A673 (cell line): Measurements from ENCODE around the gene GABARAP. TPM values are rescaled to one million over a fixed set of nuclear protein-coding genes. Genes with fewer than 3 reads are reported as not detected.

Experiments used
- BruUV-seq: library from RNA; stranded (reverse); fragments of 400-500 nt; replicated peaks from 2 replicates; lab custom pipeline; 2021; lab: Mats Ljungman, UMichigan
- CTCF ChIA-PET: fragments of 300-600 bp; sonication (Branson Sonifier 250); formaldehyde crosslinking; loops from one replicate; lab custom pipeline; 2022; ENCODE audit warnings: antibody characterized with exemption; lab: Charles Lee
- POLR2A ChIA-PET: fragments of 300-600 bp; sonication (Branson Sonifier 250); formaldehyde crosslinking; loops from one replicate; lab custom pipeline; 2022; ENCODE audit warnings: antibody characterized with exemption; ENCODE audit not compliant: low non-redundant PET; lab: Charles Lee
- DNase-seq: peaks from one replicate; pipeline ENCODE4 v3.0.0-alpha.2; 2015; ENCODE audit warnings: low spot score
- H3K27ac ChIP-seq: fragments of 200-600 bp; sonication (generic); 2 replicates; pipeline ENCODE4 v1.5.1; 2016; ENCODE audit warnings: mixed run types, low read depth, mild to moderate bottlenecking, mixed read lengths, antibody characterized with exemption, low read length; ENCODE audit not compliant: poor library complexity, severe bottlenecking
- H3K27me3 ChIP-seq: fragments of 200-600 bp; sonication (generic); replicated peaks from 2 replicates; pipeline ENCODE4 v1.6.1; 2017; ENCODE audit warnings: mixed run types, low read depth, mild to moderate bottlenecking, mixed read lengths, antibody characterized with exemption, low read length; ENCODE audit not compliant: insufficient read depth, poor library complexity
- H3K36me3 ChIP-seq: fragments of 200-600 bp; sonication (generic); 2 replicates; pipeline ENCODE4 v1.6.1; 2016; ENCODE audit warnings: mixed run types, mild to moderate bottlenecking, mixed read lengths, antibody characterized with exemption, low read length; ENCODE audit not compliant: insufficient read depth, poor library complexity, severe bottlenecking
- H3K4me1 ChIP-seq: fragments of 200-600 bp; sonication (generic); 2 replicates; pipeline ENCODE4 v1.6.1; 2017; ENCODE audit warnings: mixed run types, mild to moderate bottlenecking, mixed read lengths, antibody characterized with exemption, low read length; ENCODE audit not compliant: insufficient read depth, poor library complexity, severe bottlenecking
- H3K4me3 ChIP-seq: fragments of 200-600 bp; sonication (generic); 2 replicates; pipeline ENCODE4 v1.5.1; 2016; ENCODE audit warnings: low read depth, mixed run types, mild to moderate bottlenecking, mixed read lengths, low read length; ENCODE audit not compliant: poor library complexity, severe bottlenecking
- H3K9me3 ChIP-seq: fragments of 200-600 bp; sonication (generic); 2 replicates; pipeline ENCODE4 v1.6.1; 2016; ENCODE audit warnings: mixed run types, low read depth, mild to moderate bottlenecking, mixed read lengths, antibody characterized with exemption, low read length; ENCODE audit not compliant: poor library complexity, severe bottlenecking
- EZH2 ChIP-seq: fragments of 200-600 bp; sonication (generic); IDR thresholded peaks from 2 replicates; pipeline ENCODE4 v1.6.1; 2017; ENCODE audit warnings: borderline replicate concordance, low read depth, mild to moderate bottlenecking, mixed read lengths, antibody characterized with exemption, low read length; ENCODE audit not compliant: poor library complexity, severe bottlenecking
- intact Hi-C: fragments of 100-400 bp; cut with micrococcal nuclease; formaldehyde crosslinking; loops from one replicate; pipeline ENCODE4 v1.10.0; 2022; ENCODE audit not compliant: unreplicated experiment
- total RNA-seq: library from RNA; stranded (reverse); gene quantifications from 2 replicates; pipeline ENCODE4 v1.2.3, GENCODE V29; 2021
- TF ChIP-seq, protein P1 (sequence below): fragments of 300-800, 200-600 bp; sonication (generic); conservative IDR thresholded peaks from 2 replicates; pipeline ENCODE4 v1.5.1; 2017; ENCODE audit warnings: low read depth, mild to moderate bottlenecking, antibody characterized with exemption, low read length, moderate library complexity, mixed read lengths

Gene GABARAP
- total RNA-seq, 1 experiment from 2014 or later: 296 TPM

DNA sequence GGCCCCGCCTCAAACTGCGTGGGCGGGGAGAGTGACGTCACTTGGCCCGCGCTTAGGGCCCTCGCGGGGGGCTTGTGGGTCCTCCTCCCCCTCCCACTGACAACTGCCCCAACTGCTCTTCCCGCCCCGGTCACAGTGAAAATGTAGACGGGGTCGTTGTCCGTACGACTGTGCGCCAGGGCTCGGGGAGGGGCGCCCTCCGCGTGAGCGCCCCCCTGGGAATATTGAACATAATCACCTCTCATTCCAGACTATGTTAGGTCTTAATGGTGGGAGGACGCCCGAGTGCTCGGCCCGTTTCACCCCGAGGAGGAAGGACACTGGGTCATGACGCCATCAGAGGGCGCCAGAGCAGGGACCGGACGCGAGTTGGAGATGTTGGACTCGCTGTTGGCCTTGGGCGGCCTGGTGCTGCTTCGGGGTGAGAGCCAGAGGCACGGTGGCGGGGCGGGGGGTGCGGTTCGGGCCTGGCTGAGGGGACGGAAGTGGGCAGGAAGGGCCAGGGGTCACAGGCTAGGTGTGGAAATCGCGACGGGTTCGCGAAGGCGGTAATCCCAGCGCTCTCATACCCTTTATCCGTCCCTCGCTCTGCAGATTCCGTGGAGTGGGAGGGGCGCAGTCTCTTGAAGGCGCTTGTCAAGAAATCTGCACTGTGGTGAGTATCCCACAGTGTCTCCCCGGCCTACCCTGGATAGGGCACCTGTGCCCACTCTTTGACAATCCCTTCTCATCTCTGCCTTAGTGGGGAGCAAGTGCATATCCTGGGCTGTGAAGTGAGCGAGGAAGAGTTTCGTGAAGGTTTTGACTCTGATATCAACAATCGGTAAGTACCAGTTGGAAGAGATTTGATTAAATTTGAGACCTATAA, 10.2 kb upstream of the GABARAP start, which contains the start of gene ELP5:
ELP5 (plus strand) TSS at position 40 of the 868 bp plus-strand sequence; CDS start at position 376, 336 bp downstream.
- POLR2A ChIA-PET: no interaction called here
- peak within 1 kb of the TSS; percentile 98 for H3K27ac ChIP-seq
- DNase-seq: peak; percentile 94
- H3K4me3 ChIP-seq: peak within 1 kb of the TSS; percentile 74
- CTCF ChIA-PET: no interaction called here
- peaks cover 17% of the 10 kb centered on the region for H3K4me1 ChIP-seq
- intact Hi-C loops: loop anchor here (5.0 kb wide), 1 partner anchor 55 kb away; the partner anchor contains the start of gene EIF5A
- peaks cover 17% of the 10 kb centered on the region for H3K36me3 ChIP-seq
- no peak for TF ChIP-seq EZH2
- TF ChIP-seq, protein P1, sequence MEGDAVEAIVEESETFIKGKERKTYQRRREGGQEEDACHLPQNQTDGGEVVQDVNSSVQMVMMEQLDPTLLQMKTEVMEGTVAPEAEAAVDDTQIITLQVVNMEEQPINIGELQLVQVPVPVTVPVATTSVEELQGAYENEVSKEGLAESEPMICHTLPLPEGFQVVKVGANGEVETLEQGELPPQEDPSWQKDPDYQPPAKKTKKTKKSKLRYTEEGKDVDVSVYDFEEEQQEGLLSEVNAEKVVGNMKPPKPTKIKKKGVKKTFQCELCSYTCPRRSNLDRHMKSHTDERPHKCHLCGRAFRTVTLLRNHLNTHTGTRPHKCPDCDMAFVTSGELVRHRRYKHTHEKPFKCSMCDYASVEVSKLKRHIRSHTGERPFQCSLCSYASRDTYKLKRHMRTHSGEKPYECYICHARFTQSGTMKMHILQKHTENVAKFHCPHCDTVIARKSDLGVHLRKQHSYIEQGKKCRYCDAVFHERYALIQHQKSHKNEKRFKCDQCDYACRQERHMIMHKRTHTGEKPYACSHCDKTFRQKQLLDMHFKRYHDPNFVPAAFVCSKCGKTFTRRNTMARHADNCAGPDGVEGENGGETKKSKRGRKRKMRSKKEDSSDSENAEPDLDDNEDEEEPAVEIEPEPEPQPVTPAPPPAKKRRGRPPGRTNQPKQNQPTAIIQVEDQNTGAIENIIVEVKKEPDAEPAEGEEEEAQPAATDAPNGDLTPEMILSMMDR: peak; percentile 46
- H3K9me3 ChIP-seq: no peaks in the 10 kb centered on the region
- TSS peak; percentile 76 for BruUV-seq
- H3K27me3 ChIP-seq: no peaks in the 10 kb centered on the region

DNA sequence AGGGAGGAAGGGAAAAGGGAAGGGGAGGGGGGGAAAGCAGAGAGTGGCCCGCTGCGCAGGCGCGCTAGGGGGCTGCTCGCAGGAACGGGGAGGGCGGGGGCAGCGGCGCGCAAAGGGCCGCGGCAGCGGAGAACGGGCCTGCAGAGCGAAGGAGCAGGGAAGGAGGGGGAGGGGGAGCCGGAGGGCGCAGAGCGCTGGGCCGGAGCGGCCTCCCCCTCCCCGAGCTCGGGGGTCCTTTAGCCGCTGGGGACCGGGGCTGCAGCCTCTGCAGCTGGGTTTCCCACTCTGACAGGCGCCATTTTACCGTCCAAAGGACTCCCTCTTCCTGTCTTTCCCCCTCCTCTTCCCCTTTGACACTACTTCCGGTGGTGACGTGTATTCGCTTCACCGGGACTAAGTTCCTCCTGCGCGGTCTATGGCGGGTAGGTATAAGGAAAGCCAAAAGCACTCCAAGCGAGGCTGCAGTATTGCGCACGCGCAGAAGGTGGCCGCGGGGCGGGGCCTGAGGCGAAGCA, 9.5 kb upstream of the GABARAP start, which contains the start of gene CTDNEP1:
CTDNEP1 (minus strand) TSS at position 74 of the 515 bp plus-strand sequence. CDS start 438 bp downstream, outside the sequence.
- intact Hi-C loops: loop anchor here (1.0 to 5.0 kb wide), 2 partner anchors 8 to 56 kb away; partner anchors contain the start of gene EIF5A
- no TSS peak for BruUV-seq
- peak within 1 kb of the TSS; percentile 98 for H3K27ac ChIP-seq
- CTCF ChIA-PET: no interaction called here
- H3K36me3 ChIP-seq: peaks cover 23% of the 10 kb centered on the region
- peaks cover 17% of the 10 kb centered on the region for H3K4me1 ChIP-seq
- H3K27me3 ChIP-seq: no peaks in the 10 kb centered on the region
- POLR2A ChIA-PET: interaction anchor here (0.6 kb wide), 3 partner anchors 9 to 232 kb away, joined by 3 to 5 read pairs (median 3); partner anchors contain the start of gene GABARAP
- DNase-seq: peak; percentile 100
- no peaks in the 10 kb centered on the region for H3K9me3 ChIP-seq
- no peak for TF ChIP-seq EZH2
- TF ChIP-seq, protein P1: no peak
- H3K4me3 ChIP-seq: peak within 1 kb of the TSS; percentile 74
